NCI-H2107 treated with DMSO at 0.1 percent for 48 hours (cell line): Measurements from ENCODE around the gene VKORC1L1.
"Not testable (repeated sequence)": the region's sequence is repeated elsewhere in the genome, so short reads cannot be mapped to it uniquely, and the experiment has no call there.

Source experiments
- DNase-seq: peaks from one replicate; lab custom pipeline; 2025; ENCODE audit not compliant: unreplicated experiment; lab: John Stamatoyannopoulos, UW

Gene VKORC1L1

GRCh38 chr7:65975814-65976445 lies 103.1 kb downstream of the VKORC1L1 start:
- DNase-seq, result no peak

GRCh38 chr7:65976659-65977196 lies 103.9 kb downstream of the VKORC1L1 start:
- no peak for DNase-seq

- DNase-seq, result no peak
Measured at GRCh38 chr7:65978891-65979582, 106.2 kb downstream of the VKORC1L1 start.

- no peak for DNase-seq
Measured at GRCh38 chr7:65979583-65980477, 107.0 kb downstream of the VKORC1L1 start.

- DNase-seq, result no peak
Measured at GRCh38 chr7:65980478-65981250, 107.8 kb downstream of the VKORC1L1 start.

- DNase-seq, result peak; percentile 75
Measured at GRCh38 chr7:65981965-65982792, 109.3 kb downstream of the VKORC1L1 start, which contains the start of gene GUSB. Gene GUSB (minus strand): TSS chr7:65982213. CDS start chr7:65982183, 30 bp downstream.

GRCh38 chr7:65983965-65984658 lies 111.2 kb downstream of the VKORC1L1 start:
- DNase-seq, result no peak

GRCh38 chr7:65988084-65988483 lies 115.2 kb downstream of the VKORC1L1 start:
- no peak for DNase-seq

- DNase-seq, result not testable (repeated sequence)
Measured at GRCh38 chr7:65988503-65988902, 115.6 kb downstream of the VKORC1L1 start.

GRCh38 chr7:65989694-65990080 lies 116.8 kb downstream of the VKORC1L1 start:
- no peak for DNase-seq

GRCh38 chr7:65991829-65992228 lies 119.0 kb downstream of the VKORC1L1 start:
- DNase-seq, result not testable (repeated sequence)

GRCh38 chr7:65992526-65992925 lies 119.7 kb downstream of the VKORC1L1 start:
- no peak for DNase-seq

- not testable (repeated sequence) for DNase-seq
Measured at GRCh38 chr7:65994984-65995383, 122.1 kb downstream of the VKORC1L1 start.

- DNase-seq, result not testable (repeated sequence)
Measured at GRCh38 chr7:66000823-66001417, 128.0 kb downstream of the VKORC1L1 start.

- DNase-seq, result not testable (repeated sequence)
Measured at GRCh38 chr7:66005115-66005671, 132.3 kb downstream of the VKORC1L1 start.

- DNase-seq, result no peak
Measured at GRCh38 chr7:66007232-66007631, 134.4 kb downstream of the VKORC1L1 start.
